MM.1S (cell line): ENCODE data around the gene RNF32.

Source experiments
- DNase-seq: peaks from one replicate; pipeline ENCODE4 v3.0.0-alpha.2; 2015
- H2AFZ ChIP-seq: fragments of 300-600 bp; sonication (generic); 2 replicates; pipeline ENCODE4 v1.6.0; 2016; ENCODE audit warnings: antibody characterized with exemption, low read length
- H3F3A ChIP-seq: fragments of 300-600 bp; sonication (generic); 2 replicates; pipeline ENCODE4 v1.6.1; 2016; ENCODE audit warnings: mild to moderate bottlenecking, antibody characterized with exemption, low read length, moderate library complexity, mixed read lengths; ENCODE audit not compliant: insufficient read depth
- H3K27ac ChIP-seq: fragments of 300-600 bp; sonication (generic); 2 replicates; pipeline ENCODE4 v1.5.1; 2016; ENCODE audit warnings: mild to moderate bottlenecking, low read length
- H3K27me3 ChIP-seq: fragments of 300-600 bp; sonication (generic); replicated peaks from 2 replicates; pipeline ENCODE4 v1.6.0; 2016; ENCODE audit warnings: low read length; ENCODE audit not compliant: insufficient read depth
- H3K36me3 ChIP-seq: fragments of 300-600 bp; sonication (generic); replicated peaks from 2 replicates; pipeline ENCODE4 v1.6.1; 2016; ENCODE audit warnings: mild to moderate bottlenecking, low read length, mixed read lengths; ENCODE audit not compliant: insufficient read depth
- H3K4me1 ChIP-seq: fragments of 300-600 bp; sonication (generic); 2 replicates; pipeline ENCODE4 v1.6.1; 2016; ENCODE audit warnings: low read length, mixed read lengths
- H3K4me2 ChIP-seq: fragments of 300-600 bp; sonication (generic); 2 replicates; pipeline ENCODE4 v1.6.0; 2016; ENCODE audit warnings: low read depth, low read length
- H3K4me3 ChIP-seq: fragments of 300-600 bp; sonication (generic); 2 replicates; pipeline ENCODE4 v1.5.1; 2016; ENCODE audit warnings: low read length, mixed read lengths
- H3K79me2 ChIP-seq: fragments of 300-600 bp; sonication (generic); 2 replicates; pipeline ENCODE4 v1.6.1; 2016; ENCODE audit warnings: mixed run types, low read length, mixed read lengths
- H3K9ac ChIP-seq: fragments of 300-600 bp; sonication (generic); 2 replicates; pipeline ENCODE4 v1.6.1; 2016; ENCODE audit warnings: low read length, mixed read lengths
- H3K9me2 ChIP-seq: fragments of 300-600 bp; sonication (generic); replicated peaks from 2 replicates; pipeline ENCODE4 v1.6.1; 2016; ENCODE audit warnings: mild to moderate bottlenecking, low read length, mixed read lengths; ENCODE audit not compliant: insufficient read depth
- H3K9me3 ChIP-seq: fragments of 300-600 bp; sonication (generic); replicated peaks from 2 replicates; pipeline ENCODE4 v1.6.1; 2016; ENCODE audit warnings: mild to moderate bottlenecking, low read length, mixed read lengths; ENCODE audit not compliant: insufficient read depth
- H4K20me1 ChIP-seq: fragments of 300-600 bp; sonication (generic); 2 replicates; pipeline ENCODE4 v1.6.1; 2016; ENCODE audit warnings: mild to moderate bottlenecking, low read length, moderate library complexity, mixed read lengths; ENCODE audit not compliant: insufficient read depth
- EZH2 ChIP-seq: fragments of 300-600 bp; sonication (generic); optimal IDR thresholded peaks from 2 replicates; pipeline ENCODE3; 2017; ENCODE audit warnings: low read depth, mild to moderate bottlenecking, antibody characterized with exemption, low read length, mixed read lengths
- EZH2phosphoT487 ChIP-seq: fragments of 300-600 bp; sonication (generic); IDR thresholded peaks from 2 replicates; pipeline ENCODE4 v1.6.1; 2018; ENCODE audit warnings: antibody characterized with exemption, low read length
- TF ChIP-seq, protein P1 (sequence below): fragments of 300-600 bp; sonication (generic); IDR thresholded peaks from 2 replicates; pipeline ENCODE4 v1.5.1; 2016; ENCODE audit warnings: antibody characterized with exemption, low read length, mixed read lengths

RNF32 gene

DNA sequence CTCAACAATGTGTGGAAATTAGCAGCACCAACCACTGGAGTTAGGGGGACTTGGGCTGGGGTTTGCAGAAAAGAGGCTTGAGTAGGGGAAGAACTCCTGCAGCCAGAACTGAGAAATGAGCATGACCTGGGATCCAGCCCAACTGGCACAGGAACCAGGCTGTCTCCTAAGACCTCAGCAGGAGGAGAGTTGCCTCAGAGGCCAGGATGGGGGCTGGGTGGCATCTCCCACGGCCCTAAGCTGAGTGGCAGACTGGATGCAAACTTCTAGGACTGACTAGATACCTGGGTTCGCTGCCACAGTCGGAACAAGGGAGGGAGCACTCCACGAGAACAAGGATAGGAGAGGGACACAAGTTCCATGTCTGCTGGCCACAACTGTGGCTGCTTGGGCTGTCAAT is 62.6 kb downstream of the RNF32 start:
- Histone ChIP-seq H4K20me1 (no peaks in the 10 kb centered on the region), H3K9me3 (no peaks in the 10 kb centered on the region), H3K9me2 (no peaks in the 10 kb centered on the region), H3F3A (peaks cover 7% of the 10 kb centered on the region), H2AFZ (no peak overlapping the region), H3K27me3 (no peaks in the 10 kb centered on the region), H3K27ac (no peak overlapping the region), H3K9ac (no peak overlapping the region), H3K4me2 (no peak overlapping the region), H3K36me3 (no peaks in the 10 kb centered on the region), H3K4me3 (no peak overlapping the region), H3K4me1 (peaks cover 36% of the 10 kb centered on the region), H3K79me2 (0 out of 2 replicates have a peak, but pooled peaks cover 8% of the 10 kb centered on the region)
- TF ChIP-seq EZH2phosphoT487: no peak
- no peak for TF ChIP-seq EZH2
- no peak for DNase-seq

DNA sequence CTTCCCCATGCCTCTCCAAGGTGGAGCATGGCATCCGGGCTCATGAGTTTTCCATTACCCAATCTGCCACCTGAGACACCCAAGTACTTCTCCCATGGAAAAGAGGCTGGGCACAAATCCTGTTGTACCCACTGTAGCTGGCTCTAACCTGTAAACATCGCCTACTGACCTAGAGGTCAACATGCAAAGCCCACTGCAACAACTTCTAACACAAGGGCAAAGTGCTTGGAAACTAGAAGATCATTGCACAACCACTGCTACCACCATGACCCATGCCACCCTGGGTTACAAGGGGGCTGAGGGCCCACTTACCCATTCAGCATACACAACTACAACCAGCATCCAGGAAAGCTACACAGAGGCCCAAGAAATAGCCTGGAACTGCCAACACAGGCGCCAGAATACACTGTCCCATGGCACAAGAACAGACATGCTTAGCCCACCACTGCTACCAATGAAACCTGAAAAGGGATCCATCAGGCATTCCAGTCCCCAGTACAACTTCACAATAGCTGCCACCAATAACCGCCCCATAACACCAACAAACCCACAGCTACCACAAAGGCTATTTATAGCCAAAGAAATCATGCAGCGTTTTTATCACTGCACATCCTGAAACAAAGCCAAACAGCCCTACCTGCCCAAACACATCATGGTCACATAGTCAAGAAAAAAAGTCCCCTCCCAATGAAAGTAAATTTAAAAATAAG is 63.4 kb downstream of the RNF32 start:
- Histone ChIP-seq H3K9me2 (no peaks in the 10 kb centered on the region), H3K4me2 (peak overlapping the region; percentile 46), H2AFZ (no peak overlapping the region), H3K79me2 (0 out of 2 replicates have a peak, but pooled peaks cover 8% of the 10 kb centered on the region), H3F3A (peaks cover 7% of the 10 kb centered on the region), H3K36me3 (no peaks in the 10 kb centered on the region), H3K4me3 (no peak overlapping the region), H3K9ac (no peak overlapping the region), H3K9me3 (no peaks in the 10 kb centered on the region), H3K27ac (peak overlapping the region; percentile 29; the same call in 1 of the 2 replicates), H4K20me1 (no peaks in the 10 kb centered on the region), H3K27me3 (no peaks in the 10 kb centered on the region), H3K4me1 (peaks cover 36% of the 10 kb centered on the region)
- no peak for TF ChIP-seq EZH2phosphoT487
- DNase-seq: peak; percentile 93

DNA sequence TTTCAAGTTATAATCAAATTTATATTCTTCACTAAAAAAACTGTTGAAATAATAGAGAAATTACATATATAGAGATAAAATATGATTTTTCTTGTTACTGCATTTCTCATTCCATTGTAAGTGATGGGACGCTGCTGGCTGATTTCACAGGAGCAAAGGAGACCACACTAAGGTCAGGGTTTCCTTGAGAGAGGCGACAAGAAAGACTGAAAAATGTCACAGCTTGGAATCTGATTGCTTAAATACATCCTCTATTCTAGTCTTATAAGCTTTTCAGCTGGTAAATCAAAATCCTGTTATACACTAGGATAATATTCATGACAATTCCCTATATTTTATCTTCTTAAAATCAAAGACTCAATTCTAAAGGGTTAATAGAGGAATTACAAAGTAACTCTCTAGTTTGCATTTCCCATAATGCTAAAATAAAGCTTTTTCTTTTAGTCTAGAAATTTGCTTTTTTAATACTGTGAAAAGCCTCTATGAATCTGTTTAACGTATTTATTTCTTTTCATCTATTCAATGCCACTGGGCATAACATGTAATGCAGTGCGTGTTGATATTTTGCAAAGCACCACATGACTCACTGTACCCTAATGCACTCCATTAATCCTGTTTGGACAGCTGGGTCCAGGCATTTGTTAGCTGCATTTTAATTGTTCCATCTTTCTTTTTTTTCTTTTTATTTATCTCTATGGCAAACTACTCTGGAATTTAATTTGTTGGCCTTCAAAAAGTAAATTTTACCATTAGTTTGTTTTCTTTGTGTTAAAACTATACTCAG is 81.7 kb downstream of the RNF32 start:
- Histone ChIP-seq H4K20me1 (no peaks in the 10 kb centered on the region), H3K4me2 (no peak overlapping the region), H3K79me2 (no peaks in the 10 kb centered on the region), H3K9me3 (no peaks in the 10 kb centered on the region), H3K4me3 (no peak overlapping the region), H3K27me3 (no peaks in the 10 kb centered on the region), H3K9ac (no peak overlapping the region), H3K27ac (no peak overlapping the region), H3K4me1 (no peaks in the 10 kb centered on the region), H3K36me3 (no peaks in the 10 kb centered on the region), H2AFZ (no peak overlapping the region), H3K9me2 (no peaks in the 10 kb centered on the region), H3F3A (no peaks in the 10 kb centered on the region)
- no peak for DNase-seq
- TF ChIP-seq EZH2: no peak
- TF ChIP-seq, protein P1, sequence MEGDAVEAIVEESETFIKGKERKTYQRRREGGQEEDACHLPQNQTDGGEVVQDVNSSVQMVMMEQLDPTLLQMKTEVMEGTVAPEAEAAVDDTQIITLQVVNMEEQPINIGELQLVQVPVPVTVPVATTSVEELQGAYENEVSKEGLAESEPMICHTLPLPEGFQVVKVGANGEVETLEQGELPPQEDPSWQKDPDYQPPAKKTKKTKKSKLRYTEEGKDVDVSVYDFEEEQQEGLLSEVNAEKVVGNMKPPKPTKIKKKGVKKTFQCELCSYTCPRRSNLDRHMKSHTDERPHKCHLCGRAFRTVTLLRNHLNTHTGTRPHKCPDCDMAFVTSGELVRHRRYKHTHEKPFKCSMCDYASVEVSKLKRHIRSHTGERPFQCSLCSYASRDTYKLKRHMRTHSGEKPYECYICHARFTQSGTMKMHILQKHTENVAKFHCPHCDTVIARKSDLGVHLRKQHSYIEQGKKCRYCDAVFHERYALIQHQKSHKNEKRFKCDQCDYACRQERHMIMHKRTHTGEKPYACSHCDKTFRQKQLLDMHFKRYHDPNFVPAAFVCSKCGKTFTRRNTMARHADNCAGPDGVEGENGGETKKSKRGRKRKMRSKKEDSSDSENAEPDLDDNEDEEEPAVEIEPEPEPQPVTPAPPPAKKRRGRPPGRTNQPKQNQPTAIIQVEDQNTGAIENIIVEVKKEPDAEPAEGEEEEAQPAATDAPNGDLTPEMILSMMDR: no peak
- TF ChIP-seq EZH2phosphoT487: no peak

- H3K79me2 ChIP-seq: no peaks in the 10 kb centered on the region
- H3K27ac ChIP-seq: no peak overlapping the region
- H3K4me2 ChIP-seq: no peak overlapping the region
- no peak overlapping the region for H2AFZ ChIP-seq
- H3K27me3 ChIP-seq: no peaks in the 10 kb centered on the region
- DNase-seq: no peak
- H3K9me2 ChIP-seq: no peaks in the 10 kb centered on the region
- no peak for TF ChIP-seq EZH2
- TF ChIP-seq EZH2phosphoT487: no peak
- TF ChIP-seq, protein P1: no peak
- H3K36me3 ChIP-seq: no peaks in the 10 kb centered on the region
- no peaks in the 10 kb centered on the region for H4K20me1 ChIP-seq
- H3K4me3 ChIP-seq: no peak overlapping the region
- no peaks in the 10 kb centered on the region for H3K4me1 ChIP-seq
- H3F3A ChIP-seq: no peaks in the 10 kb centered on the region
- H3K9me3 ChIP-seq: no peaks in the 10 kb centered on the region
- H3K9ac ChIP-seq: no peak overlapping the region
These were observed 84.5 kb downstream of the RNF32 start for GRCh38 chr7:156725073-156725472.
